AG04449 (cell line): ENCODE results near the gene CIAO2B.
"Not testable (repeated sequence)": the region's sequence is repeated elsewhere in the genome, so short reads cannot be mapped to it uniquely, and the experiment has no call there.

Experiments
- CTCF ChIA-PET: fragments of 350-600 bp; formaldehyde crosslinking; extraction: SDS; loops from one replicate; lab custom pipeline; 2021; ENCODE audit warnings: antibody characterized with exemption; lab: Yijun Ruan, JAX
- POLR2A ChIA-PET: fragments of 400-600, 350-600 bp; formaldehyde crosslinking; extraction: SDS; loops from one replicate; lab custom pipeline; 2020; ENCODE audit warnings: antibody characterized with exemption, inconsistent platforms; lab: Yijun Ruan, JAX
- DNase-seq: peaks from one replicate; pipeline ENCODE4 v3.0.0-alpha.2; 2010; ENCODE audit warnings: low read depth, low spot score
- H3K4me3 ChIP-seq: 2 replicates; pipeline ENCODE4 v1.5.1; 2011; ENCODE audit warnings: low read depth, mild to moderate bottlenecking, control low read depth, low read length
- TF ChIP-seq, protein P1 (sequence below): IDR thresholded peaks from one replicate; pipeline ENCODE4 v1.5.1; 2011; ENCODE audit warnings: mild to moderate bottlenecking, moderate library complexity, low read length, control low read depth, inconsistent platforms; ENCODE audit not compliant: insufficient read depth; ENCODE audit errors: missing control alignments

Gene CIAO2B

DNA sequence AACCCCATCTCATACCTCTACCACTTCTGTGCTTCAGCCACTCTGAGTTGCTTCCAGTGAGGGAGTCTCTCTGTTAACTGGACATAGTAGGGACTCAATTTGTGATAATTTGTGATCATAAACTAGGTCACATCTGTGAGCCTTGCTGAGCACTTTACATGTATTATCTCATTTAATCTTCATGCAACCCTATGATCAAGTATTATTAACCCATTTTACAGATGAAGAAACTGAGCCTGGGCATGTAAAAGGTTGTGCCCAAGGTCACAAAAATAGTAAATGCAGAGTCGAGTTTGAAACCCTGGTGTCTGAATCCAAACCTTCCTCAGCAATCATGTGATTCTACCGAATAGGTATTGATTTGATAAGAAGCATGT lies 35.3 kb downstream of the CIAO2B start:
- no peak overlapping the region for H3K4me3 ChIP-seq
- DNase-seq, result no peak
- ChIA-PET CTCF (interaction anchor here (1.2 to 24.6 kb wide), 7 partner anchors 11 to 58 kb away, joined by 4 to 350 read pairs (median 66); partner anchors contain the start of genes CDH16, PDP2 and RRAD), POLR2A (interaction anchor here (1.3 kb wide), 1 partner anchor 30 kb away, joined by 3 read pairs; no protein-coding TSS in a partner anchor)
- TF ChIP-seq, protein P1, sequence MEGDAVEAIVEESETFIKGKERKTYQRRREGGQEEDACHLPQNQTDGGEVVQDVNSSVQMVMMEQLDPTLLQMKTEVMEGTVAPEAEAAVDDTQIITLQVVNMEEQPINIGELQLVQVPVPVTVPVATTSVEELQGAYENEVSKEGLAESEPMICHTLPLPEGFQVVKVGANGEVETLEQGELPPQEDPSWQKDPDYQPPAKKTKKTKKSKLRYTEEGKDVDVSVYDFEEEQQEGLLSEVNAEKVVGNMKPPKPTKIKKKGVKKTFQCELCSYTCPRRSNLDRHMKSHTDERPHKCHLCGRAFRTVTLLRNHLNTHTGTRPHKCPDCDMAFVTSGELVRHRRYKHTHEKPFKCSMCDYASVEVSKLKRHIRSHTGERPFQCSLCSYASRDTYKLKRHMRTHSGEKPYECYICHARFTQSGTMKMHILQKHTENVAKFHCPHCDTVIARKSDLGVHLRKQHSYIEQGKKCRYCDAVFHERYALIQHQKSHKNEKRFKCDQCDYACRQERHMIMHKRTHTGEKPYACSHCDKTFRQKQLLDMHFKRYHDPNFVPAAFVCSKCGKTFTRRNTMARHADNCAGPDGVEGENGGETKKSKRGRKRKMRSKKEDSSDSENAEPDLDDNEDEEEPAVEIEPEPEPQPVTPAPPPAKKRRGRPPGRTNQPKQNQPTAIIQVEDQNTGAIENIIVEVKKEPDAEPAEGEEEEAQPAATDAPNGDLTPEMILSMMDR, result no peak

DNA sequence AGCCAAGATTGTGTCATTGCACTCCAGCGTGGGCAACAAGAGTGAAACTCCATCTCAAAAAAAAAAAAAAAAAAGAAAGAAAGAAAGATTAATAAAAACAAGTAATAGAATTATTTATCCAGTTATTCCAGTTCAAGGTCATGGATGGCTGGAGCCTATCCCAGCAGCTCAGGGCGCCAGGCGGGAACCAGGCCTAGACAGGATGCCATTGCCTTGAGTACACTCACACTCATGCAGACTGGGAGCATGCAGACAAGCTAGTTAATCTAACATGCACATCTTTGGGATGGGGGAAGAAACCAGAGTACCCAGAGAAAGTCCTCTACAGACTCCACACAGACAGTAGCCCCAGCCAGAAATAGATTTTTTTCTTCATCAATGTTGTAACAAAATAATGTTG lies 36.0 kb downstream of the CIAO2B start:
- POLR2A ChIA-PET, result interaction anchor here (1.3 kb wide), 1 partner anchor 31 kb away, joined by 3 read pairs; no protein-coding TSS in a partner anchor
- no peak for DNase-seq

DNA sequence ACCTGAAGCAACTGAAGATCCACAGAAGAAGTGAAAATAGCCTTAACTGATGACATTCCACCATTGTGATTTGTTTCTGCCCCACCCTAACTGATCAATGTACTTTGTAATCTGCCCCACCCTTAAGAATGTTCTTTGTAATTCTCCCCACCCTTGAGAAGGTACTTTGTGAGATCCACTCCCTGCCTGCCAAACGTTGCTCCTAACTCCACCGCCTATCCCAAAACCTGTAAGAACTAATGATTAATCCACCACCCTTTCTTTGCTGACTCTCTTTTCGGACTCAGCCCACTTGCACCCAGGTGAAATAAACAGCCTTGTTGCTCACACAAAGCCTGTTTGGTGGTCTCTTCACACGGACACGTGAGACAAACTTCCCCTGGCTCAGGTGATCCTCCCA lies 37.5 kb downstream of the CIAO2B start:
- DNase-seq, POLR2A ChIA-PET, H3K4me3 ChIP-seq: not testable (repeated sequence)
- CTCF ChIA-PET, result interaction anchor here (1.1 to 24.6 kb wide), 13 partner anchors 10 to 289 kb away, joined by 3 to 350 read pairs (median 21); partner anchors contain the start of genes CDH16, CES3, PDP2 and RRAD

More for the DNA sequence above, 36.0 kb downstream of the CIAO2B start:
- no peak overlapping the region for H3K4me3 ChIP-seq
- TF ChIP-seq, protein P1, result no peak
- CTCF ChIA-PET, result interaction anchor here (1.1 to 24.6 kb wide), 10 partner anchors 12 to 257 kb away, joined by 3 to 350 read pairs (median 17); partner anchors contain the start of genes CDH16, PDP2 and RRAD

DNA sequence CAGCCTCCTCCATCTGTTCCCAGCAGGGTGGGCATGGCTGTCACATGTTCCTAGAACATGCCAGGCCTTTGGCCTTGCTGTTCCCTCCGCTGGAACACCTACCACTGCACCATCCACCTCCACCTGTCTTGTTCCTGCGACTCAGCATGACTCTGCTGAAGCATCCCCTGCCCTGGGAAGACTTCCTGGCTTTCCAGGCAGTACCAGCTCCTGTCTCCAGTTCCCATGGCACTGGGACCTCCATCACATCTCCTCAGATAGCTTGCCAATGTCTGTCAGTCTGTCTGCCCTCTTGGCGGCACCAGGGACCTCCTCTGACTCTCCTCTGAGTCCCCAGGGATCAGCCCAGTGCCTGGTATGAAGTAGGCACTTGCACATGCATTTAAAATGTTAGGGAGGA lies 38.2 kb downstream of the CIAO2B start:
- CTCF ChIA-PET, result interaction anchor here (1.0 to 24.6 kb wide), 23 partner anchors 8 to 289 kb away, joined by 3 to 350 read pairs (median 10); partner anchors contain the start of genes CDH16, CES3, CIAO2B and NAE1
- no peak for DNase-seq
- POLR2A ChIA-PET, result interaction anchor here (1.2 kb wide), 1 partner anchor 39 kb away, joined by 3 read pairs; no protein-coding TSS in a partner anchor
- H3K4me3 ChIP-seq, result no peak overlapping the region
- TF ChIP-seq, protein P1, result no peak

DNA sequence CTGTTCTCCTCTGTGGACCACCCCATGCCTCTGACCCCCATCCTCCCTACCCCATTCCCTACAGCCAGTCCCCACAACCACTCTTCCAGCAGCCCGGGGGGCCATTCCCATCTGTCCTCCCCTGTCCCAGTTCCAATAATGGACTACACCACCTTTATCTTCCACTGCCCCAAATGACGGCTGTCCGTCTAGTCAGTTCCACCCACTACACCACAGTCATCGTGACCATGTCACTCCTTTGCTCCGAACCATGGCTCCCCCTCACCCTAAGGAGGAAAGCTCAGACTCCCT lies 38.6 kb downstream of the CIAO2B start:
- ChIA-PET CTCF (interaction anchor here (1.0 to 24.6 kb wide), 36 partner anchors 8 to 390 kb away, joined by 3 to 350 read pairs (median 7); partner anchors contain the start of genes CDH16, CES3, CIAO2B and MATCAP1), POLR2A (interaction anchor here (1.1 to 1.2 kb wide), 2 partner anchors 33 to 39 kb away, joined by 3 to 4 read pairs; no protein-coding TSS in a partner anchor)
- H3K4me3 ChIP-seq, result no peak overlapping the region
- TF ChIP-seq, protein P1, result no peak
- DNase-seq, result no peak

DNA sequence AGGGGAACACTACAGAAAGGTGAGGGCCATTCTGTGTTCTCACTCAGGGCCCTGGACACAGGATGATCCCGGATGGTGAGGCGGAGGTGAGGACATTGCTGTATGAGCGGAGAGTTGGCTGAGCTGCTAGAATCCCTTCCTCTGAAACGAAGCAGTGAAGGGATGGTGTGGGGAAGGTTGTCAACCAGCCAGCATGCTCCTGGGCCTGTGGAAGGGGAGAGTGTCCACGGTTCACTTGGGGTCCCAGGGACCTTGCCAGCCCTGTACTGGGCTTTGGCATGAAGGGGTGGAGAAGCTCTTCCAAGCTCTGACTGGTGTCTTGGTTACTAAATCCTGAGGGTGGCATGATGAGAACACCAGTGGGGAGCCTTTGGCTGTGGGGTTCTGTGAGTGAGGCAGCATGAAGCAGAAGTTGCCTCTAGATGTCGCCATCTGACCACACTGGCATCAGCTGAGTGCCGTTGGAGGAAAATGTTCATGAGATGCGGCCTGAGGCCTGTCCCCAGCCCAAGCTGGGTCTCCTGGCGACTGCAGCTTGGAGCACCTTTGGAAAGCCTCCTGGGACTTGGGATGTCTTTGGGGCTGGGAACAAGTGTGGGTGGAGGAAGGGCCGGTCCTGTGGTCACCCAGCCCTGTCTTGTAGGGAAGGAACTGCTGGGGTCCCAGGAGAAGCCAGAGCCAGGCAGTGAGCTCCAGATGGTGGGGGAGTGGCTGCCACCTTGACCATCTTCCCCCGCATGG lies 39.1 kb downstream of the CIAO2B start:
- TF ChIP-seq, protein P1, result peak; percentile 89
- ChIA-PET POLR2A (interaction anchor here (1.1 to 1.2 kb wide), 2 partner anchors 34 to 40 kb away, joined by 3 to 4 read pairs; no protein-coding TSS in a partner anchor), CTCF (interaction anchor here (0.6 to 24.6 kb wide), 42 partner anchors 9 to 390 kb away, joined by 3 to 350 read pairs (median 4); partner anchors contain the start of genes CDH16, CES3, CIAO2B and MATCAP1)
- H3K4me3 ChIP-seq, result no peak overlapping the region
- DNase-seq, result no peak
